GM23338 (cell line): ENCODE measurements around the gene PLG. TPM values are rescaled to one million over a fixed set of nuclear protein-coding genes. Genes with fewer than 3 reads are reported as not detected.
A peak's percentile ranks its signal among the peaks of the same experiment; 100 is the strongest.

Experiments
- ATAC-seq: fragments of 200-7000 bp; cut with Tn5 transposase; 3 replicates; pipeline ENCODE4 v1.9.1; 2020
- DNase-seq: peaks from one replicate; pipeline ENCODE4 v3.0.0-alpha.2; 2015; ENCODE audit warnings: low spot score
- H2AFZ ChIP-seq: fragments of 200-600 bp; sonication (generic); 2 replicates; pipeline ENCODE4 v1.8.0; 2016; ENCODE audit warnings: antibody characterized with exemption, mild to moderate bottlenecking, moderate library complexity
- H3F3A ChIP-seq: fragments of 200-600 bp; sonication (generic); replicated peaks from 2 replicates; pipeline ENCODE4 v1.8.0; 2017; ENCODE audit warnings: antibody characterized with exemption, mixed run types, low read depth
- H3K27ac ChIP-seq: fragments of 200-600 bp; sonication (generic); 2 replicates; pipeline ENCODE4 v1.6.1; 2016; ENCODE audit warnings: low read depth
- H3K27me3 ChIP-seq: fragments of 200-600 bp; sonication (generic); 2 replicates; pipeline ENCODE4 v1.8.0; 2016; ENCODE audit warnings: mild to moderate bottlenecking, mixed run types, moderate library complexity; ENCODE audit not compliant: insufficient read depth
- H3K36me3 ChIP-seq: fragments of 200-600 bp; sonication (generic); 2 replicates; pipeline ENCODE4 v1.8.0; 2016; ENCODE audit warnings: mild to moderate bottlenecking; ENCODE audit not compliant: insufficient read depth
- H3K4me1 ChIP-seq: fragments of 200-600 bp; sonication (generic); 2 replicates; pipeline ENCODE4 v1.8.0; 2016; ENCODE audit warnings: mild to moderate bottlenecking, moderate library complexity; ENCODE audit not compliant: insufficient read depth
- H3K4me2 ChIP-seq: fragments of 200-600 bp; sonication (generic); 2 replicates; pipeline ENCODE4 v1.7.1; 2017; ENCODE audit warnings: mixed run types
- H3K4me3 ChIP-seq: fragments of 200-600 bp; sonication (generic); 2 replicates; pipeline ENCODE4 v1.6.1; 2016; ENCODE audit warnings: mixed run types
- H3K79me2 ChIP-seq: fragments of 200-600 bp; sonication (generic); replicated peaks from 2 replicates; pipeline ENCODE4 v1.8.0; 2017; ENCODE audit warnings: mild to moderate bottlenecking; ENCODE audit not compliant: insufficient read depth
- H3K9me2 ChIP-seq: fragments of 200-600 bp; sonication (generic); 2 replicates; pipeline ENCODE4 v1.8.0; 2017; ENCODE audit not compliant: insufficient read depth
- H4K20me1 ChIP-seq: fragments of 200-600 bp; sonication (generic); replicated peaks from 2 replicates; pipeline ENCODE4 v1.8.0; 2017; ENCODE audit warnings: mild to moderate bottlenecking; ENCODE audit not compliant: insufficient read depth
- H3K27ac Mint-ChIP-seq: 2 replicates; pipeline ENCODE4 v1.8.0; 2020; ENCODE audit warnings: inconsistent platforms, mild to moderate bottlenecking, moderate library complexity, mixed read lengths
- H3K27me3 Mint-ChIP-seq: 3 replicates; pipeline ENCODE4 v1.8.0; 2022; ENCODE audit warnings: low read depth, mild to moderate bottlenecking, moderate library complexity, mixed read lengths, inconsistent platforms; ENCODE audit not compliant: insufficient read depth, poor library complexity
- H3K36me3 Mint-ChIP-seq: 3 replicates; pipeline ENCODE4 v1.8.0; 2021; ENCODE audit warnings: low read depth, mild to moderate bottlenecking, inconsistent platforms, moderate library complexity, mixed read lengths
- H3K4me1 Mint-ChIP-seq: 3 replicates; pipeline ENCODE4 v1.8.0; 2020; ENCODE audit warnings: mild to moderate bottlenecking, inconsistent platforms, mixed read lengths
- H3K4me3 Mint-ChIP-seq: 3 replicates; pipeline ENCODE4 v1.8.0; 2021; ENCODE audit warnings: moderate library complexity, mild to moderate bottlenecking, inconsistent platforms, mixed read lengths
- H3K9me3 Mint-ChIP-seq: 3 replicates; pipeline ENCODE4 v1.8.0; 2020; ENCODE audit warnings: moderate library complexity, mild to moderate bottlenecking, inconsistent platforms, mixed read lengths
- EZH2 ChIP-seq: fragments of 200-600 bp; sonication (generic); IDR thresholded peaks from one replicate; pipeline ENCODE4 v1.8.0; 2017; ENCODE audit warnings: antibody characterized with exemption, mild to moderate bottlenecking, low read depth; ENCODE audit not compliant: unreplicated experiment
- JUNB ChIP-seq: IDR thresholded peaks from one replicate; pipeline ENCODE4 v1.6.1; 2016; ENCODE audit warnings: antibody characterized with exemption; ENCODE audit not compliant: unreplicated experiment
- NANOG ChIP-seq: IDR thresholded peaks from 2 replicates; pipeline ENCODE4 v1.6.1; 2016; ENCODE audit warnings: antibody characterized with exemption, borderline replicate concordance
- STAT1 ChIP-seq: IDR thresholded peaks from one replicate; pipeline ENCODE4 v1.6.1; 2016; ENCODE audit warnings: antibody characterized with exemption; ENCODE audit not compliant: unreplicated experiment
- polyA plus RNA-seq: library from polyadenylated mRNA; unstranded; fragments of >200 nt; fragmentation: Nextera tagmentation; extraction: Ambion mirVana; gene quantifications from 2 replicates; pipeline ENCODE4 v1.2.1, GENCODE V29; 2016
- total RNA-seq: library from RNA; depleted of rRNA; stranded (reverse); fragments of >200 nt; shearing (Covaris generic); gene quantifications from 2 replicates; pipeline ENCODE4 v1.2.3, GENCODE V29; 2014
- TF ChIP-seq, protein P1 (sequence below): IDR thresholded peaks from 2 replicates; pipeline ENCODE4 v1.6.1; 2016; ENCODE audit warnings: antibody characterized with exemption
- TF ChIP-seq, protein P2 (sequence below): fragments of 250-450 bp; sonication (Bioruptor Pico); IDR thresholded peaks from 2 replicates; pipeline ENCODE4 v1.5.0; 2020; ENCODE audit warnings: mild to moderate bottlenecking, moderate library complexity
- TF ChIP-seq, protein P3 (sequence below): IDR thresholded peaks from one replicate; pipeline ENCODE4 v1.6.1; 2018; ENCODE audit warnings: antibody characterized with exemption; ENCODE audit not compliant: unreplicated experiment

Gene PLG
- total and polyA plus RNA-seq, 2 experiments from 2014 or later: not detected

DNA sequence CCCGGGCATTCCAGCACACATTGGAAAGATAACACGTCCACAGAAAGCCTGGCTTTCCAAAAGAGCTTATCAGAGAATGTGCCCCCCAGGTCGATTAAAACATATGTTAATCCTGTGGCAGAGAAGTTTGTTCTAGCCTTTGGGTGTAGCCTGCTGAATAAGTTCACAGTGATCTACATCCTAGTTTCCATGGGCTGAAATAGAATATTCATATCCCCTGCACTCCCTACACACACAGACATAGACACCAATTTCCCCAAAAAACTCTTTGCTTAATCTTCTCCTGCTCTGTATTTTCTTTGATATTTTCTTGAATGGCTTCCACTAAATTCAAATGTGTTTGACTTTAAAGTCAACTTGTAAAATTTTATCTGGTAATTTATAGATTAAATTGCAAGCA lies 39.6 kb upstream of the PLG start:
- no peaks in the 10 kb centered on the region for H3K79me2 ChIP-seq
- peaks cover 7% of the 10 kb centered on the region for H3K27me3 Mint-ChIP-seq
- peak overlapping the region; percentile 56; the same call in 1 of the 2 replicates for H2AFZ ChIP-seq
- no peaks in the 10 kb centered on the region for H3K27me3 ChIP-seq
- TF ChIP-seq, protein P1, sequence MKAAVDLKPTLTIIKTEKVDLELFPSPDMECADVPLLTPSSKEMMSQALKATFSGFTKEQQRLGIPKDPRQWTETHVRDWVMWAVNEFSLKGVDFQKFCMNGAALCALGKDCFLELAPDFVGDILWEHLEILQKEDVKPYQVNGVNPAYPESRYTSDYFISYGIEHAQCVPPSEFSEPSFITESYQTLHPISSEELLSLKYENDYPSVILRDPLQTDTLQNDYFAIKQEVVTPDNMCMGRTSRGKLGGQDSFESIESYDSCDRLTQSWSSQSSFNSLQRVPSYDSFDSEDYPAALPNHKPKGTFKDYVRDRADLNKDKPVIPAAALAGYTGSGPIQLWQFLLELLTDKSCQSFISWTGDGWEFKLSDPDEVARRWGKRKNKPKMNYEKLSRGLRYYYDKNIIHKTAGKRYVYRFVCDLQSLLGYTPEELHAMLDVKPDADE: no peak
- TF ChIP-seq JUNB (no peak), STAT1 (no peak), NANOG (no peak), EZH2 (no peak)
- TF ChIP-seq, protein P2, sequence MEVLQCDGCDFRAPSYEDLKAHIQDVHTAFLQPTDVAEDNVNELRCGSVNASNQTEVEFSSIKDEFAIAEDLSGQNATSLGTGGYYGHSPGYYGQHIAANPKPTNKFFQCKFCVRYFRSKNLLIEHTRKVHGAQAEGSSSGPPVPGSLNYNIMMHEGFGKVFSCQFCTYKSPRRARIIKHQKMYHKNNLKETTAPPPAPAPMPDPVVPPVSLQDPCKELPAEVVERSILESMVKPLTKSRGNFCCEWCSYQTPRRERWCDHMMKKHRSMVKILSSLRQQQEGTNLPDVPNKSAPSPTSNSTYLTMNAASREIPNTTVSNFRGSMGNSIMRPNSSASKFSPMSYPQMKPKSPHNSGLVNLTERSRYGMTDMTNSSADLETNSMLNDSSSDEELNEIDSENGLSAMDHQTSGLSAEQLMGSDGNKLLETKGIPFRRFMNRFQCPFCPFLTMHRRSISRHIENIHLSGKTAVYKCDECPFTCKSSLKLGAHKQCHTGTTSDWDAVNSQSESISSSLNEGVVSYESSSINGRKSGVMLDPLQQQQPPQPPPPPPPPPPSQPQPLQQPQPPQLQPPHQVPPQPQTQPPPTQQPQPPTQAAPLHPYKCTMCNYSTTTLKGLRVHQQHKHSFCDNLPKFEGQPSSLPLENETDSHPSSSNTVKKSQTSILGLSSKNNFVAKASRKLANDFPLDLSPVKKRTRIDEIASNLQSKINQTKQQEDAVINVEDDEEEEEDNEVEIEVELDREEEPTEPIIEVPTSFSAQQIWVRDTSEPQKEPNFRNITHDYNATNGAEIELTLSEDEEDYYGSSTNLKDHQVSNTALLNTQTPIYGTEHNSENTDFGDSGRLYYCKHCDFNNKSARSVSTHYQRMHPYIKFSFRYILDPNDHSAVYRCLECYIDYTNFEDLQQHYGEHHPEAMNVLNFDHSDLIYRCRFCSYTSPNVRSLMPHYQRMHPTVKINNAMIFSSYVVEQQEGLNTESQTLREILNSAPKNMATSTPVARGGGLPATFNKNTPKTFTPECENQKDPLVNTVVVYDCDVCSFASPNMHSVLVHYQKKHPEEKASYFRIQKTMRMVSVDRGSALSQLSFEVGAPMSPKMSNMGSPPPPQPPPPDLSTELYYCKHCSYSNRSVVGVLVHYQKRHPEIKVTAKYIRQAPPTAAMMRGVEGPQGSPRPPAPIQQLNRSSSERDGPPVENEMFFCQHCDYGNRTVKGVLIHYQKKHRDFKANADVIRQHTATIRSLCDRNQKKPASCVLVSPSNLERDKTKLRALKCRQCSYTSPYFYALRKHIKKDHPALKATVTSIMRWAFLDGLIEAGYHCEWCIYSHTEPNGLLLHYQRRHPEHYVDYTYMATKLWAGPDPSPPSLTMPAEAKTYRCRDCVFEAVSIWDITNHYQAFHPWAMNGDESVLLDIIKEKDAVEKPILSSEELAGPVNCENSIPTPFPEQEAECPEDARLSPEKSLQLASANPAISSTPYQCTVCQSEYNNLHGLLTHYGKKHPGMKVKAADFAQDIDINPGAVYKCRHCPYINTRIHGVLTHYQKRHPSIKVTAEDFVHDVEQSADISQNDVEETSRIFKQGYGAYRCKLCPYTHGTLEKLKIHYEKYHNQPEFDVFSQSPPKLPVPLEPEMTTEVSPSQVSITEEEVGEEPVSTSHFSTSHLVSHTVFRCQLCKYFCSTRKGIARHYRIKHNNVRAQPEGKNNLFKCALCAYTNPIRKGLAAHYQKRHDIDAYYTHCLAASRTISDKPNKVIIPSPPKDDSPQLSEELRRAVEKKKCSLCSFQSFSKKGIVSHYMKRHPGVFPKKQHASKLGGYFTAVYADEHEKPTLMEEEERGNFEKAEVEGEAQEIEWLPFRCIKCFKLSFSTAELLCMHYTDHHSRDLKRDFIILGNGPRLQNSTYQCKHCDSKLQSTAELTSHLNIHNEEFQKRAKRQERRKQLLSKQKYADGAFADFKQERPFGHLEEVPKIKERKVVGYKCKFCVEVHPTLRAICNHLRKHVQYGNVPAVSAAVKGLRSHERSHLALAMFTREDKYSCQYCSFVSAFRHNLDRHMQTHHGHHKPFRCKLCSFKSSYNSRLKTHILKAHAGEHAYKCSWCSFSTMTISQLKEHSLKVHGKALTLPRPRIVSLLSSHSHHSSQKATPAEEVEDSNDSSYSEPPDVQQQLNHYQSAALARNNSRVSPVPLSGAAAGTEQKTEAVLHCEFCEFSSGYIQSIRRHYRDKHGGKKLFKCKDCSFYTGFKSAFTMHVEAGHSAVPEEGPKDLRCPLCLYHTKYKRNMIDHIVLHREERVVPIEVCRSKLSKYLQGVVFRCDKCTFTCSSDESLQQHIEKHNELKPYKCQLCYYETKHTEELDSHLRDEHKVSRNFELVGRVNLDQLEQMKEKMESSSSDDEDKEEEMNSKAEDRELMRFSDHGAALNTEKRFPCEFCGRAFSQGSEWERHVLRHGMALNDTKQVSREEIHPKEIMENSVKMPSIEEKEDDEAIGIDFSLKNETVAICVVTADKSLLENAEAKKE (CRISPR knock-in tag): no peak
- TF ChIP-seq, protein P3, sequence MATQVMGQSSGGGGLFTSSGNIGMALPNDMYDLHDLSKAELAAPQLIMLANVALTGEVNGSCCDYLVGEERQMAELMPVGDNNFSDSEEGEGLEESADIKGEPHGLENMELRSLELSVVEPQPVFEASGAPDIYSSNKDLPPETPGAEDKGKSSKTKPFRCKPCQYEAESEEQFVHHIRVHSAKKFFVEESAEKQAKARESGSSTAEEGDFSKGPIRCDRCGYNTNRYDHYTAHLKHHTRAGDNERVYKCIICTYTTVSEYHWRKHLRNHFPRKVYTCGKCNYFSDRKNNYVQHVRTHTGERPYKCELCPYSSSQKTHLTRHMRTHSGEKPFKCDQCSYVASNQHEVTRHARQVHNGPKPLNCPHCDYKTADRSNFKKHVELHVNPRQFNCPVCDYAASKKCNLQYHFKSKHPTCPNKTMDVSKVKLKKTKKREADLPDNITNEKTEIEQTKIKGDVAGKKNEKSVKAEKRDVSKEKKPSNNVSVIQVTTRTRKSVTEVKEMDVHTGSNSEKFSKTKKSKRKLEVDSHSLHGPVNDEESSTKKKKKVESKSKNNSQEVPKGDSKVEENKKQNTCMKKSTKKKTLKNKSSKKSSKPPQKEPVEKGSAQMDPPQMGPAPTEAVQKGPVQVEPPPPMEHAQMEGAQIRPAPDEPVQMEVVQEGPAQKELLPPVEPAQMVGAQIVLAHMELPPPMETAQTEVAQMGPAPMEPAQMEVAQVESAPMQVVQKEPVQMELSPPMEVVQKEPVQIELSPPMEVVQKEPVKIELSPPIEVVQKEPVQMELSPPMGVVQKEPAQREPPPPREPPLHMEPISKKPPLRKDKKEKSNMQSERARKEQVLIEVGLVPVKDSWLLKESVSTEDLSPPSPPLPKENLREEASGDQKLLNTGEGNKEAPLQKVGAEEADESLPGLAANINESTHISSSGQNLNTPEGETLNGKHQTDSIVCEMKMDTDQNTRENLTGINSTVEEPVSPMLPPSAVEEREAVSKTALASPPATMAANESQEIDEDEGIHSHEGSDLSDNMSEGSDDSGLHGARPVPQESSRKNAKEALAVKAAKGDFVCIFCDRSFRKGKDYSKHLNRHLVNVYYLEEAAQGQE: no peak
- H3K4me2 ChIP-seq: no peak overlapping the region
- H3K27ac ChIP-seq: no peak overlapping the region
- H3K4me3 Mint-ChIP-seq: no peak overlapping the region
- H3K9me3 Mint-ChIP-seq: peaks cover 11% of the 10 kb centered on the region
- no peak for DNase-seq
- no peaks in the 10 kb centered on the region for H3K9me2 ChIP-seq
- H3K4me1 ChIP-seq: peaks cover 9% of the 10 kb centered on the region
- no peak for ATAC-seq
- no peak overlapping the region for H3K4me3 ChIP-seq
- H3K36me3 ChIP-seq: no peaks in the 10 kb centered on the region
- H3K27ac Mint-ChIP-seq: no peak overlapping the region
- H3K36me3 Mint-ChIP-seq: peaks cover 4% of the 10 kb centered on the region; the same call in 1 of the 3 replicates
- no peaks in the 10 kb centered on the region for H4K20me1 ChIP-seq
- H3K4me1 Mint-ChIP-seq: peaks cover 16% of the 10 kb centered on the region
- no peaks in the 10 kb centered on the region for H3F3A ChIP-seq
